Measurements from ENCODE around the gene CD209.

The CD209 gene

DNA sequence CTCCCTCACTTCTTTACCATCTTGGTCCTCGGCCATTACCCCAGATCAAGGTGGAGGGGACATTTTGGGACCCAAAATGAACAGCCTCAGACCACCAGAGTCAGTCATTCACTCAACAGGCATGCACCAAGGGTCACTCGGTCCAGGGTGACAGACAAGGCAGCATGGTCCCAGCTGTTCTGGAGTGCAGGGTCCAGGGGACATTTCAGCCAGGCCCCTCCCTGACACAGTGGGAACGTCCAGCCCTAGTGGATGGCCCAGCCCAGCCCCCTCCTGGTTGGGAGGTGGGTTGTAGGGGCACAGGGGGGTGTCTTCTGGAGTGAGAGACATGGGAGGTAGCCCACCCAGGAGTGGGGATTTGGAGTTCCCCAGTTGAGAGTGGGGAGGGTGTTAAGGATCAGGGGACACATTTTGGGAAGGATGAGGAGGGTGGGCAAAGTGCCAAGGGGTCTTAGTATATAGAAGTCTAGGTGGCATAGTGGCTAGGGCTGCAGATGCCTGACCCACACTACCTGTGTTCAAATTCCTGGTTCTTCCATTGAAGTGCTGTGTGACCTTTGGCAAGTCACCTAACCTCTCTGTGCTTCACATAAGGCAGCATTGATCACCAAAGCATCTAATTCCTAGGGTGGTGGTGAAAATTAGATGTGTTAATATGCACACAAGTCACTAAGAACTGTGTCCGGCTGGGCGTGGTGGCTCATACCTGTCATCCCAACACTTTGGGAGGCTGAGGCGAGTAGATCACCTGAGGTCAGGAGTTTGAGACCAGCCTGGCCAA is 42.9 kb downstream of the CD209 start:
- DNase-seq = no peak

DNA sequence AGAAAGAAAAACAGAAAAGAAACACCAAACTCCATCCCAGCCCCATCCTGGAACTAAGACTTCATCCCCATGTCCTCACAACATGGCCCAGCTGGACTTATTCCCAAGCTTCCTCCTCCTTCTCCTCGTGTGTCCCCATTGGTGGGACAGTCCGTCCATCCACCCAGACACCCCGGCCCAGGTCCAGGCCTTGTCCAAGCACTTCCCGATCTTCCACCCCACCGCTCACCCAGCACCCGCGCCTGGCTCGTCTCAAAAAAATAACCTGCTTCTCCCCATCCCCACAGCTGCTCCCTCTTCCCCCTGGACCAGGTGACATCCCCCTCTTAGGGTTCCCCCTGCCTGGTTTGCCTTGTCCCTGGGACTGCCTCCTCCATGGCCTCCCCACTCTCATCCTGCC is 44.0 kb downstream of the CD209 start:
- DNase-seq = no peak

DNA sequence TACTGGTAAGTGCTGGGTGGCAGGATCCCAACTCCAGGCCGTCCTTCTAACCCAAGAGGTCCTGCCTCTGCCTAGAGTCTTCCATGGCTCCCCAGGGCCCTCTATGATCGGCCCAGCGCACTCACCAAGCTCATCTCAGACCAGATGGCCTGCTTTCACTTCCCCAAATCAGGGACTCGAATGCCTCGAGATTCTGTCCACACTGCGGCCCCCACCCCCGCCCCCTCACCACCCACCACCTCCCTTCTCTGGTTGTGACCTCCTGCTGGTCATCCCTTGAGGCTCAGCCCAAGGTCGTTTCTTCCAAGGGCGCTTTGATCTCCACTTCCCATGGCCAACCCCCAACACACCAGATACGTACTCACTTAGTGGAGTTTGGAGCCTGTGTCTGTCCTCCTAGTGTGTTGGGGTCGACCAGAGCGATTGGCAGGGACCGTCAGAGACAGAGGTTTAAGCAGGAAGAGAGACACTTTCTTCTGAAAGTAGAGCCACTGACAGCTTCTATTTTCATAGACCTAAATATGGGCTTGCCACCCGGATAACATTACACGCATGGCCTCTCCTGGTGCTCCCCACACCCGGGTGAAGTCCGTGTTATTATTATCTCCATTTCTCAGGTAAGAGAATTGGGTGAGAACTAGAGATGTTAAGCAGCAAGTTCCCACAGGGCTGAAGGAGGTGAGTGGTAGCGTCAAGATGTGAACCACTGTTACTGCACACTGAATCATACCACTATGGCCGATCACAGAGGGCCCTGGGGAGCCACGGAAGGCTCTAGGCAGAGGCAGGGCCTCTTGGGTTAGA is 45.5 kb downstream of the CD209 start, which contains the start of gene FCER2:
Gene FCER2, minus strand, starts transcription at position 478 of the 804 bp plus-strand sequence. CDS start 2,371 bp downstream, outside the sequence.
- no peak for DNase-seq

DNA sequence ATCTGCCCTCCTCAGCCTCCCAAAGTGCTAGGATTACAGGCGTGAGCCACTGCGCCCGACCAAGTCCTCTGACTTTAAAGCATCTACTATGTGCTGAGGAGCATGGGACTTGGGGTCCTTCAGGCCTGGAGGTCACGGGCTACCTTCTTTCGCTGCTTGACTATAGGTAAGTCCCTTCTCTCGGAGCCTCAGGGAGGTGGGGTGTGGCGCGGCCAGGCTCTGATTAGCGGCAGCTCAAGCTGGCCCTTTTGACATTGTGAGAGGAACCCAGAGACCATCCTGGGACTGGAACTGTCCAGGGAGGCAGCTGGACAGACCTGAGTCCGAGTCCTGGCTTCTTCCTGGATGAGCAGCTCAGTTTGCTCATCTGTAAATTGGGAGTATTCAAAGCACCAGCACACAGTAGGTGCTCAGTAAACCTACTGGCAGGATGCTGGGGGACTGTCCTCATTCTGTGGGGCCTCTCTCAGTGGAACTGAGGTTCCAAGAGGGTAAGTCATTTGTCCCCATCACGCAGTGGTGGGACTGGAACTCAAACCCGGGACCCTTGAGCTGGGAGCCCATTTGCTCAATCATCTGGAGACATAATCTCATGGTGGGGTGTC is 46.2 kb downstream of the CD209 start:
- no peak for DNase-seq

DNA sequence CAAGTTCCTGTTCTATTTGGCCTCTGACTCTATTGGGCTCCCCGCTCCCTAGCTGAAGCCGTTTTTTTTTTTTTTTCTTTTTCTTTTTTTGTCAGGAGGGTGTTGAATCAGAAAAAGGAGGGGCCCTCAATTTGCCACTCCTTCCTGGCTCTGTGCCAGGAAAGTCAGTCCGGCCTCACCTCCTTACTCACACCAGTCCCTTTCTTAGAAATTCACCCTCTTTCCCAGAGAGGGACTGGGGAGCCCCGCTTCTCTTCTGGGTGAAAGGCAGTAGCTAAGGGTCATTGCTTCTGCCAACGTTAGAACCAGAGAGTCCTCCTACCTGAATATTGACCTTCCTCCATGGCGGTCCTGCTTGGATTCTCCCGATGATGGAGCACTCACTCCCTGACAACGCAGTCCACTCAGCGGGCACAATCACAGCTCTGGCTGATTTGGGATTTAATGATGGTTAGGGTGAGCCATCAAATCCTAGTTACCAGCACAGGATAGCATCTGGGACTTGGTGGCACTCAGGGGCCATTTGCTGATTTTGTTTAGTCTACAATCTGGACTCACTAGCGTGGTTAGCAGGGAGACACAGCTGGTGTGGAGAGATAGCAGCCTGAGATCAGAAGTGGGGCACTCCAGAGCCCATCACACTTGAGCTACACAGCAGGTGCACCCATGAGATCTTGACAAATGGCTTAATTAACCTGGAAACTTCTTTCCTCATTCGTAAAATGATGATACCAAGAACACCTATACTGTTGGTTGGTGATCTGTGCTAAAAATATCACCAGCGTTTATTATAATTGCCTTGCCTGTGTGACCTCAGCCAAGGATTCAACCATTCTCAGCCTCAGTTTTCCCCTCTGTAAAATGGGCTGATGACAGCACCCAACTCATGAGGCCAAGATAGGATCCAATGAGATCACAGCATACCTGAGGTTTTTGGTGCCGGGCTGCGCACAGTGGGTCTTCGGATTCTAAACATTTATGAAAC is 47.6 kb downstream of the CD209 start:
- peak; percentile 77 for DNase-seq

DNA sequence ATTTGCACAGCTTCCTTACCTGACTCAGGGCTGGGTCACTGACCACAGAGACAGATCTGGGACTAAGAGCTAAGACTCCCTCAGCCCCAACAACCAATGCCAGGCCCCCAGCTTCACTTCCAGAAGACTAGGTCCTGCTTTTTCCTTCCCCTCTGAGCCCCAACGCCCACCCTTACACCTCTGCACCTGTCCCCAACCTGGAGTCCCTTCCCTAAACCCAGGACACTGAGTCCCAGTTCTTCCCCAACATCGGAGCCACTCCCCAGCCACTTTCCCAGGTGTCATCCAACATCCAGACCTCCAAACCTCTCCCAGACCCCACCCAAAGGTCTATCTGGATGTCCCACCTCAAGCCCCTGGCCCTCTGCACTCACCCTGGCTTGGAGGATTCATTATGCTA is 48.3 kb downstream of the CD209 start:
- no peak for DNase-seq

DNA sequence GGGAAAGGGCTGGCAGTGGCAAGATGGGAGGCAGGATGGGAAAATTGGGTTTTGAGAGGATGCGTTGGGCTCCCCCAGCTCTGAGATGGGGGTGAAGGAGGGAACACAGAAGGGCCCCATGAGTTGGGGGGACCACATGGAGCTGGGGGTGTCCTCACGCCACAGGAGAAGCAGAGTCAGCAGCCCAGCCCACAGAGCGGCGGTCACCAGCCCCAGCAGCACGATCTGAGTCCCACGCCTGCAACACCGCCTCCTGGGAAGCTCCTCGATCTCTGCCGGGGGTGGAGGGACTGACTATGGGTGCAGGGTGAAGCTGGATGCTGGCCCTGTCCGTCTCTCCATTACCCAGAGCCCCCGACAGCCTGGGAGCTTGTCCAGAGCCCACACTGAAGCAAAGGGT is 48.8 kb downstream of the CD209 start:
- DNase-seq = no peak

DNA sequence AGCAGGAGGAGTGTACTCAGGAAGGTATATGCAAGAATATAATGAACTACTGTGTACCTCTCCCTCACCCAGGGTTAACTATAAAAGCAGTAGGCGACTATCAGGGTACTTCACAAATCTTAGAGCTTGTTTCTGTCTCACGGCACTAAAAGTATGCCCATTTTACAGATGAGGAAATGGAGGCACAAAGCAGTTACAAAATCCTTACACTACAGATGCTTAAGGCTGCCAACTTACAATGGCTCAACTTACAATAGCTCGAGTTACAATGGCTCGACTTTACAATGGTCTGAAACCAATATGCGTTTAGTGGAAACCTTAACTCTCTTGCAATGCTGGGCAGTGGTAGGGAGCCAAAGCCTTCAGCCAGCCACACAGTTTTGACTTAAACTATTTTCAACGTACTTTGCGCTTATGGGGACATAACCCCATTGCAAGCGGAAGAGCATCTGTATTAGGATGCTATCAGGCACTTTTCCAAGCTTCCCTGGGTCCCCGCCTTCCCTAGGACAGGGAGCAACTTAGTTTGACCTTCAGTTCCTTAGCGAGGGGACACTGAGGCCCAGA is 49.5 kb downstream of the CD209 start:
- no peak for DNase-seq

DNA sequence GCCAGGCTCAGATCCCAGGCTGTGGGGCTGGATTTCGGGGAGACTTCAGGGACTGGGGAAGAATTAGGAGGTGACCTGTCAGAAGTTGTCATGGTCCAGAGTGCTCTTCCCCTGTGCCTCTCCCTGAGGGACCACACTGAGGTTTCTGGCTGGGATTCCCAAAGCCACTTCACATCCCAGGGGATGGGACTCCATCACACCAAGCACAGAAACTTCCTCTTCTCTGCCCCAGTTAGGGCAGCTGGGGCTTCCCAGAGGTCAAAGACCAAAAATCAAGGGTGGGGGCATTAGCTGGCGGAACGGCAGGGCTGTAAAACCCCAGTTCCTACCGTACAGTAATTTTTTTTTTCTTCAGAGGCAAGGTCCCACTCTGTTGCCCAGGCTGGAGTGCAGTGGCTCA is 52.8 kb downstream of the CD209 start:
- no peak for DNase-seq

DNA sequence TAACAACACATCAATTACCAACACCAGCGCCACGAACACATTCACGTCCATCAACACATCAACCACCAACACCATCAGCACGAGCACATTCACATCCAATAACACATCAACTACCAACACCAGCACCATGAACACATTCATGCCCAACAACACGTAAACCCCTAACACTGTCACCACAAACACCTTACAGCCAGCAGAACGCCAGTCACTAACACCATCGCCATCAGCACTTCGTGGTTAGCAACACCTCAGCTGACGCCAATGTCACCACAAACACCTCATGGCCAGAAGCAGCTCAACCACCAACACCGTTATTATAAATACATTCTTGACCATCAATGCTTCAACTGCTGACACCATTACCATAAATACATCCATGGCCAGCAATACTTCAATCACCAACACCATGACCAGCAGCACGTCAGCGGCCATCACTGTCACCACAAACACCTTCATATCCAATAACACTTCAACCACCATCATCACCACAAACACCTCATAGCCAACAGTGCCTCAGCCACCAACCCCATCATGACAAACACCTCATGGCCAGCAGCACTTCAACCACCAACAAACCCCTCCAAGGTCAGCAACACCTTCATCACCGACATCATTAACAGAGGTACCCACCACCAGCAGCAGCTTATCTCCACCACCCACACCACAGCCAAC is 54.8 kb downstream of the CD209 start:
- peak; percentile 46 for DNase-seq

DNA sequence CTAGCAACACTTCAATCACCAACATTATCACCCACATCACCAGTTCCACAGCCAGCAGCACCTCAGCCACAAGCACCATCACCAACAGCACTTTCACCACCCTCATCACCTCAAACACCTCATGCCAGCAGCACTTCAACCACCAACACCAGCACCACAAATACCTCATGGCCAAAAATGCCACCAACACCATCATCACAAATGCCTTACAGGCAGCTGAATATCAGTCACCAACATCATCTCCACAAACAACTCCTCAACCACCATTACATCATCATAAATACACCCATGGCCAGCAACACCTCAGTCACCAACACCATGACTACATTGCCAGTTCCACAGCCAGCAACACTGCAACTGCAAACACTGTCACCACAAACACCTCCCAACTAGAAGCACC is 55.8 kb downstream of the CD209 start:
- DNase-seq = peak; percentile 52

DNA sequence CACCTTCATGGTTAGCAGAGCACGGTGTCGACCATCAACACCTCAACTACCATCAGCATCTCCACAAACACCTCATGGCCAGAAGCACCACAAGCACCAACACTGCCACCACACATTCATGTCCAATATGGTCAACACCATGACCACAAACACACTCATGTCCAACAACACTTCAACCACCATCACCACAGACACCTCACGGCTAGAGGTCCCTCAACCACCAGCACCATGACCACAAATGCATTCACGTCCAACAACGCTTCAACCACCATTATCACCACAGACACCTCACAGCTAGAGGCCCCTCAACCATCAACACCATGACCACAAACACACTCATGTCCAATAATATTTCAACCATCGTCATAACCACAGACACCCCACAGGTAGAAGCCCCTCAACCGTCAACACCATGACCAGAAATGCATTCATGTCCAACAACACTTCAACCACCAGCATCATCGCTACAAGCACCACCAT is 56.5 kb downstream of the CD209 start:
- no peak for DNase-seq
